GM12878 (cell line): ENCODE measurements around the gene TADA1. TPM values are rescaled to one million over a fixed set of nuclear protein-coding genes. Genes with fewer than 3 reads are reported as not detected.
A peak's percentile ranks its signal among the peaks of the same experiment; 100 is the strongest.

ENCODE experiments used
- ATAC-seq: fragments of 200-7000 bp; cut with Tn5 transposase; 3 replicates; pipeline ENCODE4 v1.9.1; 2020; ENCODE audit warnings: mild to moderate bottlenecking, moderate library complexity
- BruUV-seq: library from RNA; stranded (reverse); fragments of 400-500 nt; replicated peaks from 2 replicates; lab custom pipeline; 2021; lab: Mats Ljungman, UMichigan
- CTCF ChIA-PET: fragments of 300-600 bp; sonication (Branson Sonifier 250); formaldehyde crosslinking; extraction: SDS; loops from one replicate; lab custom pipeline; 2021; ENCODE audit warnings: inconsistent platforms; lab: Yijun Ruan, JAX
- POLR2A ChIA-PET: fragments of 350-600 bp; formaldehyde crosslinking; extraction: SDS; loops from one replicate; lab custom pipeline; 2021; ENCODE audit warnings: inconsistent platforms; lab: Charles Lee
- RAD21 ChIA-PET: fragments of 300-600 bp; sonication (Branson Sonifier 250); formaldehyde crosslinking; loops from one replicate; lab custom pipeline; 2023; ENCODE audit warnings: antibody characterized with exemption; ENCODE audit not compliant: unreplicated experiment; lab: Charles Lee
- SMC1A ChIA-PET: fragments of 300-600 bp; sonication (Branson Sonifier 250); formaldehyde crosslinking; loops from one replicate; lab custom pipeline; 2023; ENCODE audit not compliant: unreplicated experiment, uncharacterized antibody; lab: Charles Lee
- DNase-seq: peaks from one replicate; pipeline ENCODE4 v3.0.0-alpha.2; 2011; ENCODE audit warnings: low read depth, low spot score
- FAIRE-seq: peaks from 3 replicates; lab custom pipeline; 2011; peaks lifted over from hg19 to GRCh38; lab: Jason Lieb, UNC
- H2AFZ ChIP-seq: 2 replicates; pipeline ENCODE4 v1.6.0; 2011; ENCODE audit warnings: low read depth, low read length, control low read depth; ENCODE audit not compliant: control insufficient read depth
- H3K27ac ChIP-seq: 2 replicates; pipeline ENCODE4 v1.5.1; 2011; ENCODE audit warnings: control low read depth; ENCODE audit not compliant: control insufficient read depth, insufficient read depth
- H3K27me3 ChIP-seq, 2 experiments: replicated peaks in 1 of 2; 2 replicates each; pipeline versions ENCODE4 v1.6.0 to v1.6.1; 2011; ENCODE audit warnings: low read length in 1 of 2; ENCODE audit not compliant: control insufficient read depth in 2 of 2, insufficient read depth in 2 of 2
- H3K36me3 ChIP-seq, 2 experiments: 2 replicates each; pipeline ENCODE4 v1.5.1; 2011; ENCODE audit warnings: low read length in 1 of 2; ENCODE audit not compliant: control insufficient read depth in 2 of 2, insufficient read depth in 2 of 2
- H3K4me1 ChIP-seq: 2 replicates; pipeline ENCODE4 v1.6.1; 2011; ENCODE audit warnings: mild to moderate bottlenecking, low read length, moderate library complexity, mixed read lengths; ENCODE audit not compliant: control insufficient read depth, insufficient read depth
- H3K4me2 ChIP-seq: 2 replicates; pipeline ENCODE4 v1.6.0; 2011; ENCODE audit warnings: control low read depth; ENCODE audit not compliant: control insufficient read depth, insufficient read depth
- H3K4me3 ChIP-seq: fragments of 200-600 bp; sonication (generic); 2 replicates; pipeline ENCODE4 v1.5.1; 2016
- H3K79me2 ChIP-seq: 2 replicates; pipeline ENCODE4 v1.6.0; 2011; ENCODE audit warnings: low read length; ENCODE audit not compliant: control insufficient read depth, insufficient read depth
- H3K9ac ChIP-seq: 2 replicates; pipeline ENCODE4 v1.8.0; 2011; ENCODE audit warnings: low read length, control low read depth, mixed read lengths; ENCODE audit not compliant: control insufficient read depth, insufficient read depth
- H3K9me3 ChIP-seq: replicated peaks from 3 replicates; pipeline ENCODE4 v1.5.1; 2011; ENCODE audit warnings: mild to moderate bottlenecking, low read length; ENCODE audit not compliant: control insufficient read depth, insufficient read depth
- H4K20me1 ChIP-seq: 2 replicates; pipeline ENCODE4 v1.6.0; 2011; ENCODE audit not compliant: control insufficient read depth, insufficient read depth
- BCL11A ChIP-seq: IDR thresholded peaks from 2 replicates; pipeline ENCODE4 v1.6.1; 2011; ENCODE audit warnings: low read depth, low read length
- FOXK2 ChIP-seq: fragments of 450-650 bp; IDR thresholded peaks from 2 replicates; pipeline ENCODE4 v1.6.1; 2017; ENCODE audit warnings: mild to moderate bottlenecking, moderate library complexity
- PKNOX1 ChIP-seq: fragments of 450-650 bp; IDR thresholded peaks from 2 replicates; pipeline ENCODE4 v1.6.1; 2016; ENCODE audit warnings: mild to moderate bottlenecking
- RUNX3 ChIP-seq: IDR thresholded peaks from 2 replicates; pipeline ENCODE4 v1.6.1; 2012; ENCODE audit warnings: low read length, inconsistent platforms
- ZNF274 ChIP-seq: IDR thresholded peaks from one replicate; pipeline ENCODE4 v1.8.0; 2011; ENCODE audit not compliant: insufficient read length, insufficient read depth
- ZNF384 ChIP-seq: IDR thresholded peaks from 2 replicates; pipeline ENCODE4 v1.6.1; 2012; ENCODE audit warnings: low read depth, mild to moderate bottlenecking, low read length, improper control_type of control experiment, borderline replicate concordance
- WGBS: methylation state at CpG from one replicate; pipeline ENCODE4 v1.1.6; 2016; ENCODE audit warnings: low lambda C conversion rate; ENCODE audit not compliant: insufficient replicate concordance, insufficient coverage; ENCODE audit errors: missing lambda C conversion rate; 5-methylcytosine and 5-hydroxymethylcytosine counted together
- in situ Hi-C: fragments of 300-500 bp; cut with MboI; formaldehyde crosslinking; loops from 9 replicates; pipeline ENCODE4 v1.14.3; 2018; ENCODE audit warnings: mixed read lengths
- intact Hi-C: fragments of 100-400 bp; cut with micrococcal nuclease; formaldehyde crosslinking; loops from one replicate; pipeline ENCODE4 v1.14.2; 2022; ENCODE audit not compliant: unreplicated experiment
- polyA plus RNA-seq, 11 experiments: library from polyadenylated mRNA; depleted of rRNA in 4 of 11; unstranded in 6 of 11; stranded (reverse) in 5 of 11; fragments of >200 nt; fragmentation: Nextera tagmentation in 4 of 11; fragmentation: Illumina TruSeq in 1 of 11; extraction: Ambion mirVana in 4 of 11; extraction: Trizol in 1 of 11; gene quantifications; 1 replicate in 1 of 11; 2 replicates in 10 of 11; pipeline versions ENCODE4 v1.2.1 to v1.2.3, GENCODE V29; 2011 to 2016; ENCODE audit warnings: inconsistent platforms in 2 of 11, missing spikeins in 2 of 11, low read depth in 1 of 11
- total RNA-seq, 4 experiments: library from RNA; depleted of rRNA in 3 of 4; stranded (reverse); fragments of >200 nt in 3 of 4; fragmentation: Illumina TruSeq in 1 of 4; extraction: Trizol in 1 of 4; gene quantifications; 2 replicates each; pipeline versions ENCODE4 v1.2.1 to v1.2.3, GENCODE V29; 2013 to 2021
- TF ChIP-seq, protein P1 (sequence below): fragments of 450-650 bp; IDR thresholded peaks from 2 replicates; pipeline ENCODE4 v1.6.1; 2017; ENCODE audit warnings: low read depth, mild to moderate bottlenecking, moderate library complexity

The TADA1 gene
- total and polyA plus RNA-seq, 10 of the 15 experiments (the other 5 are each of a cell fraction or from before 2014, with no cell fraction given): 15.2 to 38.6 (median 26.5) TPM

GRCh38 chr1:166869318-166870099, 6.6 kb downstream of the TADA1 start:
- intact Hi-C loops (no loop called here), in situ Hi-C loops (no loop called here)
- Histone ChIP-seq H3K4me2 (peak overlapping the region; percentile 54), H3K4me3 (no peak overlapping the region), H2AFZ (no peak overlapping the region), H3K27ac (peak overlapping the region; percentile 28; the same call in 1 of the 2 replicates), H3K79me2 (peaks cover 42% of the 10 kb centered on the region), H3K27me3 (no peaks in the 10 kb centered on the region), H3K36me3 (peaks cover 4 to 5% of the 10 kb centered on the region in 2 experiments; a peak in 3 of 4 replicates), H3K9ac (no peak overlapping the region), H3K4me1 (peaks cover 13% of the 10 kb centered on the region), H3K9me3 (no peaks in the 10 kb centered on the region), H4K20me1 (no peaks in the 10 kb centered on the region)
- POLR2A ChIA-PET: interaction anchor here (0.6 to 1.2 kb wide), 6 partner anchors 14 to 670 kb away, joined by 3 to 6 read pairs (median 3); partner anchors contain the start of gene POGK
- DNase-seq (no peak), FAIRE-seq (no peak), ATAC-seq (peak; percentile 62)
- BruUV-seq: no TSS peak
- CTCF ChIA-PET: interaction anchor here (0.6 to 1.8 kb wide), 8 partner anchors 10 to 380 kb away, joined by 3 to 6 read pairs (median 3); no protein-coding TSS in a partner anchor
- TF ChIP-seq PKNOX1 (peak; percentile 76), ZNF384 (peak; percentile 62; the same call in 1 of the 2 replicates), BCL11A (no peak), ZNF274 (no peak), RUNX3 (peak; percentile 28; the same call in 1 of the 2 replicates), FOXK2 (no peak)
- TF ChIP-seq, protein P1, sequence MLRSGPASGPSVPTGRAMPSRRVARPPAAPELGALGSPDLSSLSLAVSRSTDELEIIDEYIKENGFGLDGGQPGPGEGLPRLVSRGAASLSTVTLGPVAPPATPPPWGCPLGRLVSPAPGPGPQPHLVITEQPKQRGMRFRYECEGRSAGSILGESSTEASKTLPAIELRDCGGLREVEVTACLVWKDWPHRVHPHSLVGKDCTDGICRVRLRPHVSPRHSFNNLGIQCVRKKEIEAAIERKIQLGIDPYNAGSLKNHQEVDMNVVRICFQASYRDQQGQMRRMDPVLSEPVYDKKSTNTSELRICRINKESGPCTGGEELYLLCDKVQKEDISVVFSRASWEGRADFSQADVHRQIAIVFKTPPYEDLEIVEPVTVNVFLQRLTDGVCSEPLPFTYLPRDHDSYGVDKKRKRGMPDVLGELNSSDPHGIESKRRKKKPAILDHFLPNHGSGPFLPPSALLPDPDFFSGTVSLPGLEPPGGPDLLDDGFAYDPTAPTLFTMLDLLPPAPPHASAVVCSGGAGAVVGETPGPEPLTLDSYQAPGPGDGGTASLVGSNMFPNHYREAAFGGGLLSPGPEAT: peak; percentile 43; the same call in 1 of the 2 replicates
- SMC1A ChIA-PET: interaction anchor here (0.6 to 1.3 kb wide), 5 partner anchors 12 to 191 kb away, joined by 3 to 4 read pairs (median 3); no protein-coding TSS in a partner anchor
- RAD21 ChIA-PET: interaction anchor here (0.5 to 1.8 kb wide), 4 partner anchors 24 to 351 kb away, joined by 3 to 5 read pairs (median 4); no protein-coding TSS in a partner anchor
- WGBS: 82% methylated on average over 3 of the region's 3 CpGs
